Fibroblast of pulmonary artery (primary cell): ENCODE data around the gene HNRNPA3.
"Not testable (repeated sequence)": the region's sequence is repeated elsewhere in the genome, so short reads cannot be mapped to it uniquely, and the experiment has no call there.

Source experiments
- DNase-seq: peaks from one replicate; pipeline ENCODE4 v3.0.0-alpha.2; 2010; ENCODE audit warnings: low read depth
- H3K4me3 ChIP-seq: replicated peaks from 2 replicates; pipeline ENCODE4 v1.5.1; 2011; ENCODE audit warnings: low read depth, mild to moderate bottlenecking, control low read depth, low read length, moderate library complexity
- CTCF ChIP-seq: IDR thresholded peaks from 2 replicates; pipeline ENCODE4 v1.5.1; 2011; ENCODE audit warnings: mild to moderate bottlenecking, control low read depth, low read length, inconsistent platforms; ENCODE audit errors: missing control alignments

Gene HNRNPA3

GRCh38 chr2:177262958-177263450, 50.4 kb downstream of the HNRNPA3 start:
- no peak for TF ChIP-seq CTCF
- no peak for DNase-seq
- H3K4me3 ChIP-seq, result peak overlapping the region; percentile 80

GRCh38 chr2:177263451-177264208, 51.0 kb downstream of the HNRNPA3 start:
- H3K4me3 ChIP-seq, result peak overlapping the region; percentile 80
- peak; percentile 99 for DNase-seq
- TF ChIP-seq CTCF, result peak; percentile 68

- DNase-seq, result no peak
- TF ChIP-seq CTCF, result no peak
Measured at GRCh38 chr2:177264209-177264692, 51.7 kb downstream of the HNRNPA3 start.

GRCh38 chr2:177264693-177265587, 52.3 kb downstream of the HNRNPA3 start, which contains the start of gene NFE2L2:
Gene NFE2L2, minus strand, starts transcription at chr2:177264727. Its CDS starts 151 bp downstream, at chr2:177264576.
- DNase-seq, result peak; percentile 95
- peak; percentile 40 for TF ChIP-seq CTCF
- peak within 1 kb of the TSS; percentile 80 for H3K4me3 ChIP-seq

More at GRCh38 chr2:177264209-177264692, 51.7 kb downstream of the HNRNPA3 start:
- H3K4me3 ChIP-seq, result peak overlapping the region; percentile 80

- no peak for TF ChIP-seq CTCF
- DNase-seq, result peak; percentile 83
- peak overlapping the region; percentile 80 for H3K4me3 ChIP-seq
Measured at GRCh38 chr2:177265824-177266817, 53.5 kb downstream of the HNRNPA3 start.

GRCh38 chr2:177266955-177267354, 54.4 kb downstream of the HNRNPA3 start:
- DNase-seq, result not testable (repeated sequence)

More at GRCh38 chr2:177266955-177267354, 54.4 kb downstream of the HNRNPA3 start:
- not testable (repeated sequence) for H3K4me3 ChIP-seq
